Kidney glomerular epithelial cell (primary cell): ENCODE results near the gene DRD2.
A peak's percentile ranks its signal among the peaks of the same experiment; 100 is the strongest.

ENCODE experiments used
- DNase-seq: peaks from one replicate; lab custom pipeline; 2025; lab: John Stamatoyannopoulos, UW

The DRD2 gene

GRCh38 chr11:113484223-113484622 lies 9.0 kb upstream of the DRD2 start:
- no peak for DNase-seq

- no peak for DNase-seq
Measured at GRCh38 chr11:113481672-113482071, 6.5 kb upstream of the DRD2 start.

- no peak for DNase-seq
Measured at GRCh38 chr11:113481226-113481625, 6.0 kb upstream of the DRD2 start.

- DNase-seq = no peak
Measured at GRCh38 chr11:113477321-113477720, 2.1 kb upstream of the DRD2 start.

GRCh38 chr11:113476553-113476952 lies 1.4 kb upstream of the DRD2 start:
- DNase-seq = no peak

- DNase-seq = peak; percentile 62
Measured at GRCh38 chr11:113474362-113475159, 637 bp downstream of the DRD2 start.

GRCh38 chr11:113473983-113474361 lies 1.2 kb downstream of the DRD2 start:
- no peak for DNase-seq

GRCh38 chr11:113472471-113472870 lies 2.7 kb downstream of the DRD2 start:
- DNase-seq = no peak

GRCh38 chr11:113470233-113470632 lies 5.0 kb downstream of the DRD2 start:
- no peak for DNase-seq

- no peak for DNase-seq
Measured at GRCh38 chr11:113468726-113469345, 6.4 kb downstream of the DRD2 start.

- no peak for DNase-seq
Measured at GRCh38 chr11:113467545-113467944, 7.7 kb downstream of the DRD2 start.

GRCh38 chr11:113465786-113466185 lies 9.4 kb downstream of the DRD2 start:
- DNase-seq = no peak

- no peak for DNase-seq
Measured at GRCh38 chr11:113464416-113464815, 10.8 kb downstream of the DRD2 start.

- DNase-seq = no peak
Measured at GRCh38 chr11:113462830-113463229, 12.4 kb downstream of the DRD2 start.

GRCh38 chr11:113461639-113462038 lies 13.6 kb downstream of the DRD2 start:
- DNase-seq = no peak

- no peak for DNase-seq
Measured at GRCh38 chr11:113460469-113460868, 14.7 kb downstream of the DRD2 start.

GRCh38 chr11:113458189-113458588 lies 17.0 kb downstream of the DRD2 start:
- DNase-seq = no peak

GRCh38 chr11:113457784-113458183 lies 17.4 kb downstream of the DRD2 start:
- no peak for DNase-seq

GRCh38 chr11:113454455-113454854 lies 20.7 kb downstream of the DRD2 start:
- no peak for DNase-seq

- DNase-seq = no peak
Measured at GRCh38 chr11:113449743-113450142, 25.5 kb downstream of the DRD2 start.

- DNase-seq = no peak
Measured at GRCh38 chr11:113448316-113448677, 26.9 kb downstream of the DRD2 start.

- no peak for DNase-seq
Measured at GRCh38 chr11:113447621-113448315, 27.4 kb downstream of the DRD2 start.

- DNase-seq = no peak
Measured at GRCh38 chr11:113446938-113447337, 28.3 kb downstream of the DRD2 start.
